Activated CD8-positive, alpha-beta memory T cell treated with anti-CD3 and anti-CD28 coated beads, Interleukin-2, amount 50 U/mL, for 24 hours (primary cell): ENCODE data around the gene NOVA2.

Source experiments
- DNase-seq: peaks from one replicate; pipeline ENCODE4 v3.0.0-alpha.2; 2020; ENCODE audit errors: extremely low read depth

The NOVA2 gene

DNA sequence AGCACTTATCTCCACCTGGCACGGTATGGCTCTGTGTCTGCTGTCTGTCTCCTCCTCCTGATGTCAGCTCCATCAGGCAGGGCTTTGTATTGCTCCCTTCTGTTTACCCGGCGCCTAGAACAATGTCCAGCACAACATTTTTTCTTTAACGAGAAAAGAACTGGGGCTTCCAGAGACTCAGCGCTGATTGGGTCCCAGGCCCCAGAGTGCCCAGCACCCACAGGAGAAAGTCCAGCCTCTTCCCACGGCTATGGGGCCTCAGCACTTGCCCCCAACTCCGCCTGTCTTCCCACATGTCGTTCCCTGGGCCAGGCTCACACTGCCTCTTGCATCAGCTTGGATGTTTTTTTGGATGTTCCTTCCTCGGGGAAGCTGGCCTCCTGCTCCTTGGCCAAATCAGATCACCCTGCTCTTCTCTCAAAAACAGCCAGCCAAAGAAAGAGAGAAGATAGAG, 78.1 kb downstream of the NOVA2 start:
- DNase-seq = no peak

DNA sequence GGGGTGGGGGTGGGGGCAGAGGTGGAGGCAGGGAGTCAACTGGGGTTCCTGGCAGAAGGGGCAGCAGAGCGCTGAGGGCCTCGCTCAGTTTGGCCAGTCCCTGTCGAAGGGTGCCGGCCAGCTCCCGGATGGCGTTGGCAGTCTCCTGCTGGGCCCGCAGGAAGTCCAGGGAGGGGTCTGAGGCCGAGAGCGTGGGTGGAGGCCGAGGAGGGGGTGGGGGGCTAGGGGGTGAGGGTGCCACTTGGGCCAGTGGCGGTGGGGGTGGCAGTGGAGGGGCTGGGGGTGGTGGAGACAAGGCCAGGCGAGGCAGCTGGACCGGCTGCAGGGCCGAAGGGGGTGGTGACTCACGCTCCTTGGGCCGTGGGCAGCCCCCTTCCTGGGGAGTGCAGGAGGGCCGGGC, 82.8 kb downstream of the NOVA2 start:
- DNase-seq = no peak

DNA sequence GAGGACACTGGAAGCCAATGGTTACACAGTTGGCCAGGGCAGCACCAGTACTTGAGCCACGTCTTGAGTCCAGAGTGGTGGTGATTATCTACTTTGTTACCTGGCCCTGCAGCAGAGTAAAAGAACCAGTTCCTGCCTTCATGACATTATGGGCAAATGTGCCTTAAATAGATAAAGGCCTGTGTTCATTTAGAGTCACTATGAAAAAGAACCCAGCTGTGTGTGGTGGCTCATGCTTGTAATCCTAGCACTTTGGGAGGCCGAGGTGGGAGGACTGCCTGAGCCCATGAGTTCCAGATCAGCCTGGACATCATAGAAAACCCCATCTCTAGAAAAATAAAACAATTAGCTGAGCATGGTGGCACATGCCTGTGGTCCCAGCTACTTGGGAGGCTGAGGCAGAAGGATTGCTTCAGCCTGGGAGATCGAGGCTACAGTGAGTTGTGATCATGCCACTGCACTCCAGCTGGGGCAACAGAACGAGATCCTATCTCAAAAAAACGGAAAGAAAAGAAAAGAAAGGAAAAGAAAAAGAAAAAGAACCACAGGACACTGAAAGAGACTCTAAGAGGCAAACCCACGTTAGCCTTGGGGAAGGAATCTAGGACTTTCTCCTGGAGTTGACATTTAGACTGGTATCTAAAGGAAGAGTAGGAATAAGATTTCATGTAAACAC, 84.3 kb downstream of the NOVA2 start:
- no peak for DNase-seq

DNA sequence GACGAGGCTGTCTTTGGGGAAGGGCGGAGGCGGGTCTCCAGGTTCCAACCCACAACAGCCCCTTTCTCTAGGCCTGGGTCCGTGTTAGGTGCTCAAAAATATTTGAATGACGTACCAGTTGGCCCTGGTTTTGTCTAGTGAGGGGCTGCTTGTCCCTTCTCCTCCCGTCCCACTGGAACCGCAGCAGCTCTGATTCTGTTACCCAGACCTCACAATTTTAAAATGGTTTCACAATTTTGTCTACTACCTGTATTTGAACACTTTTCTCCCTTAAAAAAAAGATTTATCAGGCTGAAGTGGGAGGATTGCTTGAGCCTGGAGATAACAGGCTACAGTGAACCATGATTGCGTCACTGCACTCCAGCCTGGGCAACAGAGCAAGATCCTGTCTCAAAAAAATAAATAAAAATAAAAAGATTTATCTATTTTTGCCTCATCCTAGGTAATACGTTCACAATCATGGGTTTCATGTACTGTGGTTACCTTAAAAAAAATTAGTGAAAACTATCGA, 86.4 kb downstream of the NOVA2 start:
- DNase-seq = no peak

GRCh38 chr19:45886427-45887199, 87.1 kb downstream of the NOVA2 start:
- DNase-seq = peak; percentile 74

DNA sequence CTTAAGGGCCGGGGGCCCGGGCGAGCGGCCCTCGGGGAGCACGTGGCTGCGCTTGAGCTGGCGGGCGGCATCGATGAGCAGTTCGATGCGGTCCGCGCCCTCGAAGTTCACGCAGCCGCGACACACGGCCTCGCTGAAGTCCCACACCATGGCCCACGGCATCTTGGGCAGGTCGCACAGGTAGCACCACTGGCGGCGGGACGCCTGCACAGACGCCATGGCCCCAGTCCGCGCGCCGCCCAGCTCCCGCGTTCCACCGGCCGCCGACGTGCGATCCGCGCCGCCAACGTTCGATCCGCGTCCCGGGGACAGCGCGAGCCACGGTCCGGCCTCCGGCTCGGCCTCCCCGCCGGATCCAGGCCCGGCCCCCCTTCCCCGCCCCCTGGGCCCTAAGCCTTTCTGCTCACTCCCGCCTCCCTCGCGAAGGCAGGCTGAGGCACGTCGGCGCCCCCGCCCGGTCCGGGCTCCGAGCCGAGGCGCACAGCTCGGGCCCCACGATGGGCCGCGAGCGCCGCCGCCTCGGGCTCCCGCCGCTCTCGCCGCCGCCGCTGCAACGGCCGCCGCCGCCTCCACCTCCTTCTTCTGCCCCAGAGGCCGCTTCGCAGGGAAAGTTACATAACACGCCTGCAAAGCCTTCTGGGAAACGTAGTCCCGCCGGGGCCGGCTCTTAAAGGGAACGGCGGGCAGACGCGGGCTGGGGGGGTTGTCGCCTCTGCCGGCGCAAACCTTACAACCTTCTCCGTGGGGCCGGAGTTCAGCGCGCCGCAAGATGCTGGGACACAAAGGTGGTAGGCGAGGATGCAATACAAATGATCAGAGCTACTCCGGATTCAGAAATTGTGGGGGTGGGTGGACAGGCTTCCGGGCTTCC, 87.9 kb downstream of the NOVA2 start, which contains the start of gene IRF2BP1:
Gene IRF2BP1 (minus strand): TSS at position 586 of the 871 bp plus-strand sequence. CDS start 367 bp downstream, at position 219.
- peak; percentile 62 for DNase-seq

DNA sequence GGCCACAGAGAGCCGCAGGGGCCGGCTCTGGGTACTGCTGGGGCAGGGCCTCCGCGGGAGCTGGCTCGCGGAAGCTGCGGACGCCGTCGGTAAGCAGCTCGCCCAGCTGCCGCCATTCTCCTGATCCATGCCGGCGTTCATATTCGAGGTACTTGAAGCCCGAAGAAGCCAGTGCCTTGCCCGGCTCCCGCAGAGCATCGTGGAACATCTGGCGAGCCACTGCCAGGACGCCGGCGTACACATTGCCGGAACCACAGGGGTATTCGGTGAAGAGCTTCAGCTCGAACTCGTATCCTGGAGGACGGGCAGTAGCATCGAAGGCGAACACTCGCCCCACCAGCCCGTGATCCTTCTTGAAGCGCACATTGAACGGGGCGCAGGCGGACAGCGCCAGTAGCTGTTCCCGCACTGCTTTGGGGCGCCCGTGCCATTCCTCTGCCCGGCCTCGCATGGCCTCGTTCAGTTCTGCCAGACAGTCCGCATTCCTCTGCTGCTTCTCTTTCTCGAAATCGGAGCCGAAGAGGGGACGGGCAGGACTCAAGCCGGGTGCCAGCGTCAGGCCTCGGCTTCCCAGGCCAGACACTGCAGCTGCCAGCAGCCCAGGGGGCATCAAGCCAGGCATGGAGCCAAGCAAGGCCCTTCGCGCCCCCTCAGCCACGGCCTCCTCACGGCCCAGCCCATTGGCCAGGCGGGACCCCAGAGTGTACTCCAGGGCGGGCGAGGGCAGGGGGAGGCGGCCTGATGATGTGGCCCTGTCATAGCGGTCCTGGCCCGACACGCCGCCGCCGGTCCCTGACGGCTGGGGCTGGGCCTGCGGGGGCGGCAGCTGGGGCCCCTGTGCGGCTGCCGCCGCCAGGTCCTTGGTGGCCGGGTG, 88.7 kb downstream of the NOVA2 start:
- no peak for DNase-seq

GRCh38 chr19:45883881-45884681, 89.6 kb downstream of the NOVA2 start:
- DNase-seq = no peak
